ENCODE measurements around the gene EFNA5.

GRCh38 chr5:107431998-107432397 is 238.7 kb downstream of the EFNA5 start:
- no peak for TF ChIP-seq CTCF (optimal IDR thresholded peaks at IDR 0.05 in 1 of 3, IDR thresholded peaks at IDR 0.05 in 1 of 3, conservative IDR thresholded peaks at IDR 0.05 in 1 of 3; ENCODE audit: extremely low read depth in 1 of 3, insufficient read depth in 2 of 3, low read length in 3 of 3)
- TF ChIP-seq EZH2 (IDR thresholded peaks at IDR 0.05; ENCODE audit: low read length) = no peak

Measured in keratinocyte (primary cell).